K562 (cell line): ENCODE measurements around the gene CDYL. TPM values are rescaled to one million over a fixed set of nuclear protein-coding genes. Genes with fewer than 3 reads are reported as not detected.

Experiments
- AFF1 ChIP-seq, 2 experiments: fragments of 450-650 bp; IDR thresholded peaks; 2 replicates each; pipeline ENCODE4 v1.6.1; 2018; ENCODE audit warnings: mild to moderate bottlenecking in 2 of 2, low read depth in 1 of 2; ENCODE audit not compliant: partially characterized antibody in 2 of 2
- CBFB ChIP-seq: sonication (generic); formaldehyde crosslinking; IDR thresholded peaks from 2 replicates; pipeline ENCODE4 v1.4.0; 2020; ENCODE audit warnings: mild to moderate bottlenecking, missing genetic modification reagents
- CTBP1 ChIP-seq: fragments of 450-650 bp; IDR thresholded peaks from 2 replicates; pipeline ENCODE4 v1.6.1; 2016; ENCODE audit warnings: borderline replicate concordance
- ELK1 ChIP-seq: sonication (generic); formaldehyde crosslinking; IDR thresholded peaks from 2 replicates; pipeline ENCODE4 v1.8.1; 2022; ENCODE audit warnings: missing genetic modification reagents
- HDAC1 ChIP-seq, 2 experiments: fragments of 450-650 bp; IDR thresholded peaks; 2 replicates each; pipeline ENCODE4 v1.6.1; 2016 to 2017; ENCODE audit warnings: inconsistent platforms in 1 of 2, mild to moderate bottlenecking in 1 of 2, moderate library complexity in 1 of 2
- HMG20A ChIP-seq: fragments of 450-650 bp; formaldehyde crosslinking; conservative IDR thresholded peaks from 2 replicates; pipeline ENCODE4 v1.4.0; 2020; ENCODE audit warnings: mild to moderate bottlenecking, mixed read lengths
- KHSRP ChIP-seq: fragments of 450-650 bp; IDR thresholded peaks from 2 replicates; pipeline ENCODE4 v1.6.1; 2017
- NEUROD1 ChIP-seq: fragments of 150-350 bp; IDR thresholded peaks from 2 replicates; pipeline ENCODE4 v1.6.1; 2014; ENCODE audit warnings: borderline replicate concordance, low read length, low read depth; ENCODE audit not compliant: partially characterized antibody
- POLR2A ChIP-seq: fragments of 450-650 bp; conservative IDR thresholded peaks from 2 replicates; pipeline ENCODE4 v1.6.1; 2016
- RCOR1 ChIP-seq, 2 experiments: IDR thresholded peaks; 2 replicates each; pipeline ENCODE4 v1.6.1; 2012; ENCODE audit warnings: low read depth in 2 of 2, low read length in 2 of 2, borderline replicate concordance in 1 of 2, improper control_type of control experiment in 1 of 2
- SMARCA4 ChIP-seq: fragments of 450-650 bp; IDR thresholded peaks from 2 replicates; pipeline ENCODE4 v1.6.1; 2016
- TAF1 ChIP-seq: IDR thresholded peaks from 2 replicates; pipeline ENCODE4 v1.6.1; 2011; ENCODE audit warnings: mild to moderate bottlenecking, low read length, moderate library complexity; ENCODE audit not compliant: insufficient read depth, control insufficient read depth, severe bottlenecking; ENCODE audit errors: extremely low read depth
- THRB ChIP-seq: fragments of 450-650 bp; formaldehyde crosslinking; conservative IDR thresholded peaks from 2 replicates; pipeline ENCODE4 v1.4.0; 2022; ENCODE audit warnings: mild to moderate bottlenecking, missing genetic modification characterization
- ZBTB26 ChIP-seq: fragments of 450-650 bp; formaldehyde crosslinking; IDR thresholded peaks from 2 replicates; pipeline ENCODE4 v1.4.0; 2022; ENCODE audit warnings: missing genetic modification characterization
- ZFP91 ChIP-seq: sonication (generic); formaldehyde crosslinking; IDR thresholded peaks from 2 replicates; pipeline ENCODE4 v1.8.0; 2022; ENCODE audit warnings: mild to moderate bottlenecking, missing genetic modification reagents
- ZNF511 ChIP-seq: sonication (generic); formaldehyde crosslinking; IDR thresholded peaks from 2 replicates; pipeline ENCODE4 v1.8.0; 2022; ENCODE audit warnings: mild to moderate bottlenecking, missing genetic modification reagents
- ZNF57 ChIP-seq: fragments of 450-650 bp; formaldehyde crosslinking; IDR thresholded peaks from 2 replicates; pipeline ENCODE4 v1.4.0; 2020; ENCODE audit warnings: mild to moderate bottlenecking, moderate library complexity
- ZNF77 ChIP-seq: fragments of 250-450 bp; sonication (Bioruptor Pico); IDR thresholded peaks from 2 replicates; pipeline ENCODE4 v1.5.0; 2020
- polyA plus RNA-seq, 8 experiments: library from polyadenylated mRNA; depleted of rRNA in 4 of 8; stranded (reverse) in 5 of 8; unstranded in 3 of 8; fragments of >200 nt; fragmentation: Nextera tagmentation in 2 of 8; fragmentation: Illumina TruSeq in 1 of 8; extraction: Ambion mirVana in 2 of 8; extraction: Trizol in 1 of 8; gene quantifications; 2 replicates each; pipeline versions ENCODE4 v1.2.1 to v1.2.3, GENCODE V29; 2011 to 2014; ENCODE audit warnings: inconsistent platforms in 1 of 8, missing spikeins in 1 of 8
- total RNA-seq, 7 experiments: library from RNA; depleted of rRNA in 6 of 7; stranded (reverse); fragments of >200 nt in 6 of 7; fragmentation: Illumina TruSeq in 2 of 7; extraction: Trizol in 2 of 7; gene quantifications; 2 replicates each; pipeline versions ENCODE4 v1.2.1 to v1.2.3, GENCODE V29; 2011 to 2021; ENCODE audit warnings: low replicate concordance in 1 of 7

CDYL gene
- total and polyA plus RNA-seq, 9 of the 15 experiments (the other 6 are each of a cell fraction or from before 2014, with no cell fraction given), result 8.1 to 45.8 (median 40.8) TPM

GRCh38 chr6:4794140-4794707 is 18.0 kb downstream of the CDYL start (continued):
- TF ChIP-seq AFF1 (IDR thresholded peaks at IDR 0.05; ENCODE audit: low read depth in 1 of 2, partially characterized antibody in 2 of 2) (peak in 1 of 2 experiments; percentile 53), RCOR1 (IDR thresholded peaks at IDR 0.05; ENCODE audit: borderline replicate concordance in 1 of 2, low read depth in 2 of 2, low read length in 2 of 2) (peak in 1 of 2 experiments; percentile 62; a peak in 2 of 4 replicates), HDAC1 (IDR thresholded peaks at IDR 0.05) (peak in 1 of 2 experiments; percentile 39; a peak in 2 of 4 replicates), POLR2A (no peak), ZNF57 (CRISPR knock-in tag) (no peak), ZNF77 (CRISPR knock-in tag) (no peak), ZFP91 (CRISPR knock-in tag) (no peak), ELK1 (CRISPR knock-in tag) (no peak), CTBP1 (peak; percentile 62; the same call in 1 of the 2 replicates), CBFB (CRISPR knock-in tag) (no peak), SMARCA4 (peak; percentile 48; the same call in 1 of the 2 replicates), HMG20A (CRISPR knock-in tag) (no peak), ZNF511 (no peak), THRB (CRISPR knock-in tag) (no peak; the same call in 1 of the 2 replicates), ZBTB26 (0 out of 2 replicates have a peak, but pooled peaks have one; percentile 11), KHSRP (no peak), TAF1 (no peak), NEUROD1 (no peak)
